H9 (cell line): ENCODE measurements around the gene EHBP1. TPM values are rescaled to one million over a fixed set of nuclear protein-coding genes. Genes with fewer than 3 reads are reported as not detected.

ENCODE experiments used
- DNase-seq: peaks from one replicate; pipeline ENCODE4 v3.0.0-alpha.2; 2017
- H2AFZ ChIP-seq: one replicate; pipeline ENCODE4 v1.6.1; 2013; ENCODE audit warnings: mild to moderate bottlenecking, low read length, control low read depth, moderate library complexity
- H2AK5ac ChIP-seq: 2 replicates; pipeline ENCODE4 v1.6.1; 2013; ENCODE audit warnings: low read length, control low read depth, mixed read lengths; ENCODE audit not compliant: insufficient read length
- H2BK120ac ChIP-seq: one replicate; pipeline ENCODE4 v1.6.1; 2013; ENCODE audit warnings: low read depth, mild to moderate bottlenecking, low read length, control low read depth, inconsistent platforms; ENCODE audit not compliant: poor library complexity, severe bottlenecking
- H2BK12ac ChIP-seq: 2 replicates; pipeline ENCODE4 v1.6.1; 2013; ENCODE audit warnings: low read length, control low read depth, mixed read lengths, low read depth; ENCODE audit not compliant: insufficient read length
- H2BK15ac ChIP-seq: 2 replicates; pipeline ENCODE4 v1.6.1; 2013; ENCODE audit warnings: low read depth, low read length, control low read depth
- H2BK20ac ChIP-seq: one replicate; pipeline ENCODE4 v1.6.1; 2013; ENCODE audit warnings: low read depth, mild to moderate bottlenecking, low read length, control low read depth, inconsistent platforms; ENCODE audit not compliant: poor library complexity, severe bottlenecking
- H2BK5ac ChIP-seq: 2 replicates; pipeline ENCODE4 v1.6.1; 2013; ENCODE audit warnings: low read length, control low read depth, mixed read lengths; ENCODE audit not compliant: insufficient read length
- H3K14ac ChIP-seq: 2 replicates; pipeline ENCODE4 v1.6.1; 2013; ENCODE audit warnings: low read length, control low read depth; ENCODE audit not compliant: insufficient read depth
- H3K18ac ChIP-seq: 2 replicates; pipeline ENCODE4 v1.6.1; 2013; ENCODE audit warnings: low read depth, mild to moderate bottlenecking, mixed read lengths, low read length, control low read depth; ENCODE audit not compliant: insufficient read length
- H3K23ac ChIP-seq: 2 replicates; pipeline ENCODE4 v1.6.1; 2013; ENCODE audit warnings: low read length, control low read depth, mixed read lengths, low read depth; ENCODE audit not compliant: insufficient read length
- H3K23me2 ChIP-seq: 2 replicates; pipeline ENCODE4 v1.6.1; 2013; ENCODE audit warnings: low read depth, mild to moderate bottlenecking, mixed read lengths, low read length, control low read depth; ENCODE audit not compliant: insufficient read length, poor library complexity, severe bottlenecking
- H3K27ac ChIP-seq: 2 replicates; pipeline ENCODE4 v1.5.1; 2013; ENCODE audit warnings: low read length, control low read depth, mixed read lengths, low read depth; ENCODE audit not compliant: insufficient read length
- H3K27me3 ChIP-seq: 2 replicates; pipeline ENCODE4 v1.6.1; 2013; ENCODE audit warnings: low read length, control low read depth, inconsistent platforms; ENCODE audit not compliant: insufficient read depth
- H3K4ac ChIP-seq: 2 replicates; pipeline ENCODE4 v1.6.1; 2013; ENCODE audit warnings: low read depth, mild to moderate bottlenecking, control low read depth, inconsistent platforms, low read length, moderate library complexity
- H3K4me1 ChIP-seq: 2 replicates; pipeline ENCODE4 v1.6.1; 2013; ENCODE audit warnings: low read length, control low read depth, inconsistent platforms; ENCODE audit not compliant: insufficient read depth
- H3K4me2 ChIP-seq: 2 replicates; pipeline ENCODE4 v1.6.1; 2013; ENCODE audit warnings: low read length, control low read depth, mixed read lengths; ENCODE audit not compliant: insufficient read length, insufficient read depth
- H3K56ac ChIP-seq: 2 replicates; pipeline ENCODE4 v1.6.1; 2013; ENCODE audit warnings: low read depth, mild to moderate bottlenecking, mixed read lengths, low read length, control low read depth; ENCODE audit not compliant: insufficient read length
- H3K79me1 ChIP-seq: 2 replicates; pipeline ENCODE4 v1.6.1; 2013; ENCODE audit warnings: low read depth, mild to moderate bottlenecking, moderate library complexity, low read length, control low read depth, inconsistent platforms; ENCODE audit not compliant: insufficient read depth, poor library complexity, severe bottlenecking
- H3K79me2 ChIP-seq: 2 replicates; pipeline ENCODE4 v1.6.1; 2013; ENCODE audit warnings: low read length, control low read depth, inconsistent platforms; ENCODE audit not compliant: insufficient read depth
- H3K9ac ChIP-seq: 2 replicates; pipeline ENCODE4 v1.6.1; 2013; ENCODE audit warnings: low read length, control low read depth, mixed read lengths; ENCODE audit not compliant: insufficient read length; ENCODE audit errors: extremely low read depth
- H3K9me3 ChIP-seq: one replicate; pipeline ENCODE4 v1.6.1; 2013; ENCODE audit warnings: low read depth, low read length, inconsistent platforms; ENCODE audit not compliant: control insufficient read depth
- H3T11ph ChIP-seq: one replicate; pipeline ENCODE4 v1.6.1; 2013; ENCODE audit warnings: mild to moderate bottlenecking, low read length, control low read depth, inconsistent platforms
- H4K20me1 ChIP-seq: one replicate; pipeline ENCODE4 v1.6.1; 2013; ENCODE audit not compliant: control insufficient read depth, insufficient read length, insufficient read depth
- H4K5ac ChIP-seq: 2 replicates; pipeline ENCODE4 v1.6.1; 2013; ENCODE audit warnings: low read depth, mild to moderate bottlenecking, mixed read lengths, low read length, control low read depth; ENCODE audit not compliant: insufficient read length
- H4K8ac ChIP-seq: replicated peaks from 2 replicates; pipeline ENCODE4 v1.6.1; 2013; ENCODE audit warnings: low read length, control low read depth, mixed read lengths, low read depth; ENCODE audit not compliant: insufficient read length
- H4K91ac ChIP-seq: 2 replicates; pipeline ENCODE4 v1.6.1; 2013; ENCODE audit warnings: low read depth, mild to moderate bottlenecking, moderate library complexity, mixed read lengths, low read length, control low read depth; ENCODE audit not compliant: insufficient read length
- H3K27ac Mint-ChIP-seq, 3 experiments: 2 replicates in 2 of 3; 3 replicates in 1 of 3; pipeline ENCODE4 v1.8.0; 2020 to 2021; ENCODE audit warnings: mixed read lengths in 3 of 3, mild to moderate bottlenecking in 1 of 3, moderate library complexity in 1 of 3
- H3K27me3 Mint-ChIP-seq: 2 replicates; pipeline ENCODE4 v1.8.0; 2021; ENCODE audit warnings: low read depth, mild to moderate bottlenecking, moderate library complexity, mixed read lengths
- H3K36me3 Mint-ChIP-seq, 3 experiments: 2 replicates in 2 of 3; 3 replicates in 1 of 3; pipeline ENCODE4 v1.8.0; 2020 to 2021; ENCODE audit warnings: low read depth in 3 of 3, mixed read lengths in 3 of 3; ENCODE audit not compliant: insufficient read depth in 1 of 3
- H3K4me1 Mint-ChIP-seq, 2 experiments: 2 replicates each; pipeline ENCODE4 v1.8.0; 2020; ENCODE audit warnings: mixed read lengths in 2 of 2
- H3K4me3 Mint-ChIP-seq, 2 experiments: 2 replicates in 1 of 2; 3 replicates in 1 of 2; pipeline ENCODE4 v1.8.0; 2020 to 2021; ENCODE audit warnings: mild to moderate bottlenecking in 2 of 2, mixed read lengths in 2 of 2, moderate library complexity in 1 of 2
- H3K9me3 Mint-ChIP-seq, 2 experiments: 2 replicates in 1 of 2; 3 replicates in 1 of 2; pipeline ENCODE4 v1.8.0; 2020; ENCODE audit warnings: mild to moderate bottlenecking in 2 of 2, mixed read lengths in 2 of 2, moderate library complexity in 1 of 2
- CTCF ChIP-seq: fragments of 200-600 bp; sonication (generic); conservative IDR thresholded peaks from 3 replicates; pipeline ENCODE4 v1.8.0; 2021; ENCODE audit warnings: antibody characterized with exemption, mild to moderate bottlenecking
- WGBS: extraction: QIAGEN DNeasy Blood & Tissue Kit; methylation state at CpG from one replicate; pipeline ENCODE4 v1.1.7; 2013; ENCODE audit warnings: missing lambda C conversion rate, low lambda C conversion rate, mixed read lengths; ENCODE audit not compliant: insufficient read length; ENCODE audit errors: extremely low coverage; 5-methylcytosine and 5-hydroxymethylcytosine counted together
- total RNA-seq: library from RNA; stranded (reverse); gene quantifications from 2 replicates; pipeline ENCODE4 v1.2.1, GENCODE V29; 2021

EHBP1 gene
- total RNA-seq, 1 experiment from 2014 or later: 35.6 TPM

DNA sequence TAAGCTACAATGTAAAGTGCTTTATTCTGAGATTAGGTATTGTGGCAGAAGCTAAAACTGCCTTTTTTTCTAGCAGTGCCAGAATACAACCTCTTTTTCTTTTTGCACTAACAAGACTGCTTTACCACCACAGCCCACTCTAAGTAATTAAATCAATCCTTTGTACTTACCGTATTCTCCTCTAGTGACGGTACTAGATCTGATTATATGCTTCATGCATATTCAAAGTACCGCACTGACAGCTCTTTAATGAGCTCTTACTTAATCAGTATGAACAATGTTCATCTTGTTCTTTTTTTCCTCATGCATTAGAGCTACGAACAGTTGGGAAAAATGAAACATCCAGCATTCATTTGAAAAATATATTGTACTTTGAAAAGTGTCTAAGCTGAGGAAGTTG lies 329.0 kb downstream of the EHBP1 start:
- H3T11ph ChIP-seq: no peak overlapping the region
- no peak overlapping the region for H3K9ac ChIP-seq
- H3K4me1 ChIP-seq: no peaks in the 10 kb centered on the region
- H4K20me1 ChIP-seq: no peaks in the 10 kb centered on the region
- H3K4me1 Mint-ChIP-seq: peaks cover 5 to 7% of the 10 kb centered on the region in 2 experiments; a peak in 3 of 4 replicates
- H3K27ac Mint-ChIP-seq: no peak overlapping the region
- no peak for DNase-seq
- no CpG with 5 or more reads among the region's 4 CpGs for WGBS
- no peak overlapping the region for H3K4ac ChIP-seq
- H3K23ac ChIP-seq: no peak overlapping the region
- H3K14ac ChIP-seq: no peak overlapping the region
- H3K9me3 Mint-ChIP-seq: no peaks in the 10 kb centered on the region
- no peak overlapping the region for H3K56ac ChIP-seq
- no peaks in the 10 kb centered on the region for H3K9me3 ChIP-seq
- no peak overlapping the region for H4K91ac ChIP-seq
- no peak overlapping the region for H4K5ac ChIP-seq
- no peak overlapping the region for H2BK5ac ChIP-seq
- H2BK120ac ChIP-seq: no peak overlapping the region
- H3K18ac ChIP-seq: no peak overlapping the region
- H2BK12ac ChIP-seq: no peak overlapping the region
- H4K8ac ChIP-seq: no peak overlapping the region
- no peak overlapping the region for H2AK5ac ChIP-seq
- no peak for TF ChIP-seq CTCF
- no peaks in the 10 kb centered on the region for H3K27me3 Mint-ChIP-seq
- H3K23me2 ChIP-seq: no peaks in the 10 kb centered on the region
- 0 out of 7 replicates have a peak, but pooled peaks cover 0 to 3% (median 0%) of the 10 kb centered on the region in 3 experiments for H3K36me3 Mint-ChIP-seq
- no peak overlapping the region for H2BK15ac ChIP-seq
- H3K27me3 ChIP-seq: no peaks in the 10 kb centered on the region
- H3K79me1 ChIP-seq: no peaks in the 10 kb centered on the region
- H3K79me2 ChIP-seq: no peaks in the 10 kb centered on the region
- no peak overlapping the region for H3K4me2 ChIP-seq
- no peak overlapping the region for H2AFZ ChIP-seq
- H3K4me3 Mint-ChIP-seq: no peak overlapping the region
- H3K27ac ChIP-seq: no peak overlapping the region
- H2BK20ac ChIP-seq: no peak overlapping the region
